SK-N-SH (cell line): ENCODE data around the gene DPY19L1. TPM values are rescaled to one million over a fixed set of nuclear protein-coding genes. Genes with fewer than 3 reads are reported as not detected.
"Not testable (repeated sequence)": the region's sequence is repeated elsewhere in the genome, so short reads cannot be mapped to it uniquely, and the experiment has no call there.

Experiments
- CTCF ChIA-PET: fragments of 300-600, 350-600 bp; formaldehyde crosslinking; extraction: SDS; loops from one replicate; lab custom pipeline; 2021; lab: Yijun Ruan, JAX
- POLR2A ChIA-PET: fragments of 350-600 bp; sonication (Branson Sonifier 250); formaldehyde crosslinking; extraction: SDS; loops from one replicate; lab custom pipeline; 2020; ENCODE audit warnings: antibody characterized with exemption, inconsistent platforms; lab: Yijun Ruan, JAX
- DNase-seq: peaks from one replicate; pipeline ENCODE4 v3.0.0; 2012
- H2AFZ ChIP-seq: fragments of 200-600 bp; sonication (generic); 2 replicates; pipeline ENCODE4 v1.8.1; 2016; ENCODE audit warnings: antibody characterized with exemption, mild to moderate bottlenecking, low read depth
- H3F3A ChIP-seq: fragments of 200-600 bp; sonication (generic); replicated peaks from 2 replicates; pipeline ENCODE3; 2016; ENCODE audit warnings: antibody characterized with exemption, mild to moderate bottlenecking; ENCODE audit not compliant: insufficient read depth
- H3K27ac ChIP-seq, 2 experiments: fragments of 200-500 bp in 1 of 2; fragments of 200-600 bp in 1 of 2; sonication (Bioruptor generic) in 1 of 2; sonication (generic), shearing (Covaris generic) in 1 of 2; 2 replicates each; pipeline versions ENCODE4 v1.5.1 to v1.6.1; 2014 to 2016; ENCODE audit warnings: low read depth in 2 of 2, inconsistent platforms in 1 of 2, low read length in 1 of 2, mild to moderate bottlenecking in 1 of 2, mixed read lengths in 1 of 2
- H3K27me3 ChIP-seq: fragments of 200-600 bp; sonication (generic), shearing (Covaris generic); 2 replicates; pipeline ENCODE4 v1.6.1; 2016; ENCODE audit warnings: mixed run types; ENCODE audit not compliant: insufficient read depth
- H3K36me3 ChIP-seq, 2 experiments: fragments of 200-500 bp in 1 of 2; fragments of 200-600 bp in 1 of 2; sonication (Bioruptor generic) in 1 of 2; sonication (generic) in 1 of 2; replicated peaks in 1 of 2; 2 replicates each; pipeline versions ENCODE3 to v1.5.1; 2014 to 2016; ENCODE audit warnings: low read length in 1 of 2, mild to moderate bottlenecking in 1 of 2; ENCODE audit not compliant: insufficient read depth in 2 of 2, control insufficient read depth in 1 of 2
- H3K4me1 ChIP-seq, 2 experiments: fragments of 200-500 bp in 1 of 2; fragments of 200-600 bp in 1 of 2; sonication (Bioruptor generic) in 1 of 2; sonication (generic), shearing (Covaris generic) in 1 of 2; 2 replicates each; pipeline versions ENCODE4 v1.5.1 to v1.6.1; 2014 to 2016; ENCODE audit warnings: low read depth in 1 of 2, low read length in 1 of 2, mixed run types in 1 of 2; ENCODE audit not compliant: insufficient read depth in 2 of 2, control insufficient read depth in 1 of 2
- H3K4me2 ChIP-seq: fragments of 200-600 bp; sonication (generic), shearing (Covaris generic); 2 replicates; pipeline ENCODE4 v1.6.1; 2017; ENCODE audit warnings: mixed run types
- H3K4me3 ChIP-seq, 2 experiments: fragments of 200-500 bp in 1 of 2; fragments of 200-600 bp in 1 of 2; sonication (Bioruptor generic) in 1 of 2; sonication (generic), shearing (Covaris generic) in 1 of 2; 2 replicates each; pipeline versions ENCODE4 v1.5.1 to v1.8.1; 2014 to 2016; ENCODE audit warnings: low read depth in 2 of 2, inconsistent platforms in 1 of 2, low read length in 1 of 2, mild to moderate bottlenecking in 1 of 2, mixed read lengths in 1 of 2, moderate library complexity in 1 of 2
- H3K79me2 ChIP-seq: fragments of 200-600 bp; sonication (generic); 2 replicates; pipeline ENCODE4 v1.8.1; 2017; ENCODE audit warnings: mild to moderate bottlenecking; ENCODE audit not compliant: insufficient read depth
- H3K9ac ChIP-seq: fragments of 200-600 bp; sonication (generic); 2 replicates; pipeline ENCODE4 v1.6.1; 2017; ENCODE audit warnings: mixed run types
- H3K9me2 ChIP-seq: fragments of 200-600 bp; sonication (generic); 2 replicates; pipeline ENCODE4 v1.6.1; 2017; ENCODE audit warnings: mixed run types
- H3K9me3 ChIP-seq: fragments of 200-600 bp; sonication (generic); 2 replicates; pipeline ENCODE4 v1.6.1; 2017; ENCODE audit warnings: mixed run types, mild to moderate bottlenecking, moderate library complexity
- H4K20me1 ChIP-seq: fragments of 200-600 bp; sonication (generic); 2 replicates; pipeline ENCODE4 v1.6.1; 2017; ENCODE audit warnings: mild to moderate bottlenecking, mixed run types; ENCODE audit not compliant: insufficient read depth
- FOSL2 ChIP-seq: IDR thresholded peaks from 2 replicates; pipeline ENCODE4 v1.4.0; 2012; ENCODE audit warnings: low read depth, mild to moderate bottlenecking, moderate library complexity, borderline replicate concordance
- FOXJ3 ChIP-seq: sonication (generic); formaldehyde crosslinking; IDR thresholded peaks from 2 replicates; pipeline ENCODE4 v1.5.1; 2020; ENCODE audit warnings: mild to moderate bottlenecking, missing genetic modification reagents
- GATA2 ChIP-seq: sonication (generic); formaldehyde crosslinking; IDR thresholded peaks from 2 replicates; pipeline ENCODE4 v1.5.0; 2020; ENCODE audit warnings: mild to moderate bottlenecking, missing genetic modification reagents
- POLR2AphosphoS5 ChIP-seq: IDR thresholded peaks from 2 replicates; pipeline ENCODE4 v1.6.1; 2012; ENCODE audit warnings: low read depth, low read length
- RCOR1 ChIP-seq: fragments of 150-350 bp; IDR thresholded peaks from 2 replicates; pipeline ENCODE4 v1.6.1; 2017; ENCODE audit warnings: antibody characterized with exemption, low read length
- TEAD4 ChIP-seq: IDR thresholded peaks from 2 replicates; pipeline ENCODE4 v1.4.0; 2012; ENCODE audit warnings: mild to moderate bottlenecking, borderline replicate concordance; ENCODE audit not compliant: insufficient read depth
- WGBS: methylation state at CpG from one replicate; pipeline ENCODE4 v1.1.6; 2017; ENCODE audit warnings: low lambda C conversion rate; 5-methylcytosine and 5-hydroxymethylcytosine counted together
- polyA plus RNA-seq, 3 experiments: library from polyadenylated mRNA; depleted of rRNA; stranded (reverse); fragments of >200 nt; gene quantifications; 2 replicates each; pipeline ENCODE4 v1.2.3, GENCODE V29; 2012
- small RNA-seq, 7 experiments: library from RNA; depleted of rRNA; stranded (forward); fragments of <200 nt; gene quantifications; one replicate each; pipeline ENCODE3, GENCODE V24; 2012
- TF ChIP-seq, protein P1 (sequence below): fragments of 150-350 bp; IDR thresholded peaks from 2 replicates; pipeline ENCODE4 v1.6.1; 2016; ENCODE audit warnings: mild to moderate bottlenecking, low read depth, low read length
- TF ChIP-seq, protein P2 (sequence below): IDR thresholded peaks from 2 replicates; pipeline ENCODE4 v1.4.0; 2012; ENCODE audit warnings: low read depth, borderline replicate concordance

The DPY19L1 gene
- polyA plus RNA-seq, 1 of the 3 experiments (the other 2 are of a cell fraction): 27.7 TPM

DNA sequence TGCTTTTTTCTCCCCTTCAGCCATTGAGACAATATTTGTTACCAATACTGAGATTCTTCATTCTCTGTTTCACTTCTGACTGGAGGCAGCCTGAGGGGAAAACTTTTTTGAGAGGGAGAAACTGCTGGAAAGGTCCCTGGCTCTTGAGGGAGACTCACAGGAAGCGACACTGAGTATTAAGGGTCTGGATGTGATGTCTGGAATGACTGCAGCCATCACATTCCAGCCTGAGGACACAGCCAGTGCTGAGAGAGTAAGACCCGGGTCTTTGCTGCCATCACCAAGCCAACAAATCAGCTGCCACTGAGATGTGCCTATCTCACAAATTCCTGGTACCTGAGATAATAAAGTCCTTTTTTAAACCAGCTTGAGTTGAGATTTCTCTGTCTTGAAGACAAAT lies 157.4 kb downstream of the DPY19L1 start:
- Histone ChIP-seq H3K9me3 (no peaks in the 10 kb centered on the region), H3K27me3 (peaks cover 5% of the 10 kb centered on the region; the same call in 1 of the 2 replicates), H3K27ac (no peak overlapping the region), H3K4me3 (no peak overlapping the region), H3K79me2 (no peaks in the 10 kb centered on the region), H3K9ac (no peak overlapping the region), H3K9me2 (no peaks in the 10 kb centered on the region), H3K4me1 (no peaks in the 10 kb centered on the region), H3K36me3 (no peaks in the 10 kb centered on the region), H4K20me1 (no peaks in the 10 kb centered on the region), H3K4me2 (no peak overlapping the region), H2AFZ (no peak overlapping the region), H3F3A (no peaks in the 10 kb centered on the region)
- TF ChIP-seq FOSL2 (no peak), FOXJ3 (CRISPR knock-in tag) (no peak), POLR2AphosphoS5 (no peak), TEAD4 (no peak), RCOR1 (no peak), GATA2 (no peak)
- TF ChIP-seq, protein P1, sequence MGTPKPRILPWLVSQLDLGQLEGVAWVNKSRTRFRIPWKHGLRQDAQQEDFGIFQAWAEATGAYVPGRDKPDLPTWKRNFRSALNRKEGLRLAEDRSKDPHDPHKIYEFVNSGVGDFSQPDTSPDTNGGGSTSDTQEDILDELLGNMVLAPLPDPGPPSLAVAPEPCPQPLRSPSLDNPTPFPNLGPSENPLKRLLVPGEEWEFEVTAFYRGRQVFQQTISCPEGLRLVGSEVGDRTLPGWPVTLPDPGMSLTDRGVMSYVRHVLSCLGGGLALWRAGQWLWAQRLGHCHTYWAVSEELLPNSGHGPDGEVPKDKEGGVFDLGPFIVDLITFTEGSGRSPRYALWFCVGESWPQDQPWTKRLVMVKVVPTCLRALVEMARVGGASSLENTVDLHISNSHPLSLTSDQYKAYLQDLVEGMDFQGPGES: no peak
- TF ChIP-seq, protein P2, sequence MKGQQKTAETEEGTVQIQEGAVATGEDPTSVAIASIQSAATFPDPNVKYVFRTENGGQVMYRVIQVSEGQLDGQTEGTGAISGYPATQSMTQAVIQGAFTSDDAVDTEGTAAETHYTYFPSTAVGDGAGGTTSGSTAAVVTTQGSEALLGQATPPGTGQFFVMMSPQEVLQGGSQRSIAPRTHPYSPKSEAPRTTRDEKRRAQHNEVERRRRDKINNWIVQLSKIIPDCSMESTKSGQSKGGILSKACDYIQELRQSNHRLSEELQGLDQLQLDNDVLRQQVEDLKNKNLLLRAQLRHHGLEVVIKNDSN: no peak
- no peak for DNase-seq
- ChIA-PET POLR2A (no interaction called here), CTCF (no interaction called here)
- WGBS: 9% methylated on average over 2 of the region's 2 CpGs

DNA sequence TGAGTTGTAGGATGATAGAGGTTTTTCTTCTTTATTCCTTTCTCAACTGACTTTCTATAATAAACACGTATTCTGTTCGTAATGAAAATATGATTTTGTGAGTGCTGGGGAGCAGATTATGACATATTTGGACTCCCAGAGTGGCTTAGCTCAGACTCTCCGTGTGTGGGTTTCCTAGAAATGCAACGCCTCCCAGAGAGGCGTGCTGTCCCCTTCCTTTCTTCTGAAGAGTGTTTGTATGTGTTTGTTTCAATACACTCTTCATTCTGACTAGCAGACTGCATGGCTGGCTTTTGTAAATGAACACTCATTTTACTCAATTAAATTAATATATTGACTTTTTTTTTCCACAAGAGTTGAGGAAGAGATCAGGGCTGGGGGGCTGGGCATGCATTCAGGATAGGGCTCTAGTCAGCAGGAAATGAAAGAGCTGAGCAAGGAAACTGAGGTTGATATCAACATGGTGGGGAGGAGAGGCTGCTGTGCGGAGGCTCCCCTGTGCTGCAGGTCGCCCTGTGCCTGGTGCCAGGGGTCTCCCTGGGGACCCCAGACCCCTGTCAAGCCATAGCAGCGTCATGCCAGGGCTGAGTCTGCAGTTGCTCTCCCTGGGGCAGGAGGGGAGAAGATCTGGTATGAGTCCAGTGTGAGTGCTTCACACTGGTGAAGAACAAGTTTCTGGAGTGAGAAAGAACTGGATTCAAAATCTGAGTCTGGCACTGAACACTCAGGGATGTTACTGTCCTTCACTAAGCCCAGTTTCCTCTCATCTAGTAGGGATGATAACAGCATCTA lies 158.1 kb downstream of the DPY19L1 start:
- H3F3A ChIP-seq, POLR2A ChIA-PET, H3K9me2 ChIP-seq, CTCF ChIA-PET, H3K27me3 ChIP-seq, H3K79me2 ChIP-seq, H3K9ac ChIP-seq, H3K4me3 ChIP-seq, H3K27ac ChIP-seq, DNase-seq, H4K20me1 ChIP-seq, H3K36me3 ChIP-seq, H3K4me2 ChIP-seq, H2AFZ ChIP-seq, H3K4me1 ChIP-seq, H3K9me3 ChIP-seq: not testable (repeated sequence)
- WGBS: 25% methylated on average over 8 of the region's 8 CpGs

Small RNAs within 50 kb of the gene (small RNA-seq; reads per million reads assigned to genes)
- gene MIR548N (0.46 to 38.7 (median 32.2) reads per million in 7 experiments), gene RF00322 (0 reads per million in 7 experiments)

Other genes starting within 250 kb of the DPY19L1 start
- gene TBX20, start 216.6 kb upstream of the DPY19L1 start, polyA plus RNA-seq (2012; rRNA removed): 1.0 and 1.5 TPM in 2 replicates